ENCODE data around the gene PPP3CA.

The PPP3CA gene

DNA sequence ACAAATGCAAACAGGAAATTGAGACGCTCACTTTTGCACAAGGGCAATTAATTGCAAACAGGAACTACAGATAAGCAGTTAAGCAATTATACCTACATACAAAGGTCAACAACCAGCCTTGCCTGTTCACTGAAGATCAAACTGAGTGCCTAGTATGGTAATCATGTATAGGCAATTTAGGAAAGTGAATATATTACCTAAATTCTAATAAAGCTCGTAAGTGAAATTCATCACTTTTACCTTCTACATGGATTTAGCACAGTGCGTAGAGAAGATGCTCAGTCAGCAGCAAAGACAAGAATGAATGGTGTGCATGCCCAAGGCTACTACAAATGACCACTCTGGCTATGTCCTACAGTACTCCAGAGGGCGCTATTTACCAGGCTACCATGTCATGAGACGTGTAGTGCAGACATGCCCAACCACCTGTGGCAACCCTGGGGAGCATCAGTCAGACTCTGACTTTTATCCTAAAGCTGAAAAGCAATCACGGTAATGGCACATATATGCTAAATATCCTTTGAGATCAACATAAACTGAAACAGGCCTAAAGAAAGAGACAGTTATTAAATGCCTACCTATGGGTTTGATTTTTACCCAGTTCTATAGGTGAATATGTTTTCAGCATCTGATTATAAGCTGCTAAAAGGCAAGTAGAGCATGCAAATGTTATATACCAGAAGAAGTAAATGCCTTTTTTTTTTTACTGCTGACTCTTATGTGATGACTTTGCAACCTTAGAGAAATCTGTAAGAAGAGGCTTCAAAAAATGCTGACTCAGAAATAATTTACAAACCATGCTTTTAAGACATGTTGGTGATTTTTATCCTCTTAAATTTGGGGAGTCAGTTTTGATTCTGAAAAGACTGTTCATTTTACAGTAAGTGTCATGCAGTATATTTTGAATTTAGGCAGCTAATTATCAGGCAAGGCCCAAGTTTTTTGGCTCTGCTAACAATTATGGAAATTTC lies 178.0 kb downstream of the PPP3CA start:
- DNase-seq = peak; percentile 44

- DNase-seq = no peak
Observed at GRCh38 chr4:101163936-101164335, 183.4 kb downstream of the PPP3CA start.

DNA sequence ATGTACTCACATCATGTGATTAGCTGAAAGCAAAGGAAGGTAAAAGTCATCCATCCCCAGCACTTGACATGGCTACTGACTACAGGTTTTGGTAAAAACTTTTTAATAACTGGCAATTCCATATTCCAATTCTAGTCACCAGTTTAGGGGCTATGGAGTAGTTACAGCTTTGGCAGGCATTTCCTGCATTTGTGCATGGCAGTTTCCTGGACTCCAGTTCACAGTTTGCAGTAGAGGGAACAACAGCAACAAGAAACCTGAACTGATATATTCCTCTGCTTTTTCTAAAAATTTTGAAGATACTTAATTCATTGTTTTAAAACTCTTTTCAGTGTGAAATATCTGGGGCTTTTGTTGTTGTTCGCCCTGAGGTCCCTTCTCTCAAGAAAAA lies 184.3 kb downstream of the PPP3CA start:
- DNase-seq = no peak

- DNase-seq = no peak
Observed at GRCh38 chr4:101160792-101161592, 186.3 kb downstream of the PPP3CA start.

DNA sequence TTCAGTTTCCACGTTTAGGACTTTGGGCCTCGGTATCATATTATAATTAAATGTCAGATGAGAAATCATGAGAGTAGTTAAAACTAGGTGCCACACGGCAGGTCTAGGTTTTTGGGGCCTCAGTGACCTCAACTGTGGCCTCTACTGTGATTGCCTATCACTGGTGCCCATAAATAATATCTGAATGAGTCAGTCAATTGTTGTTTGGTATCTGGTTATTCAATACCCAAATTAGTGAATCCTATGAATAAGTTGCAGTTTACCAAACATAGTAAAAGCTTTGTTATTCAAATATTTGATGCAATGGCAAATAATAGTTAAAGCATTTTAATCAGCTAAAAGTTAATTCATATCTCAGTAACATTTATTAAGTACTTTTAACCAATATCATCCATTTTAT lies 188.8 kb downstream of the PPP3CA start:
- DNase-seq = no peak

GRCh38 chr4:101158134-101158482 lies 189.2 kb downstream of the PPP3CA start:
- DNase-seq = no peak

GRCh38 chr4:101157415-101158133 lies 189.8 kb downstream of the PPP3CA start:
- no peak for DNase-seq

DNA sequence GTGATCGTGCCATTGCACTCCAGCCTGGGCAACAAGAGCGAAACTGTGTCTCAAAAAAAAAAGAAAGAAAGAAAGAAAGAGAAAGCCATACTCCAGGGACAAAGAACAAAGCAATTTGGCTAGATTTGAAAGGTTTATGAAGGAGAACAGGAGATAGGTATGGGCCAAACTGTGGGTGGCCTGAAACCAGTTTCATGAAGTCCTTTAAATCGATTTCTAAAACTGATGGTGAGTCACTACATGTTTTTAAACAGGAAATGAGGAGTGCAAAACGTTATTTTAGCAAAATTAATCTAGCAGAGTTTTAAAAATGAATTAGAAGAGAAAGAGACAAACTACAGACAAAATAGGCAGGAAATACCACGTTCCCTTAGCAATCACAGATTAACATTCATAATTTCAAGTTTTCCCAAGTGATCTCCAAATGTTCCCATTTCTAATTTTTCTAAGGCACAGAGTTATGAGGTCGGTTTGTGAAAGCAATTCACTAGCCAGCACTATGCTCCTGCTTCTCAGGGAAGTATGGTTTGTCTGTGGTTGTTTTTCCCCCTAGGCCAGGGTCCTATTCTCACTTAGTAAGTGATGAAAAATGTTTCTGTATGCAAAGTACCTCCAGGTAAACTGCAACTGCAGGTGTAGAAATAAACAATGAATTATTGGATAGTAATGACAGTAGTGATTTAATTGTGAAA lies 190.6 kb downstream of the PPP3CA start:
- DNase-seq = no peak

- DNase-seq = no peak
Observed at GRCh38 chr4:101155945-101156344, 191.4 kb downstream of the PPP3CA start.

- DNase-seq = no peak
Observed at GRCh38 chr4:101155368-101155767, 192.0 kb downstream of the PPP3CA start.

GRCh38 chr4:101153653-101154052 lies 193.7 kb downstream of the PPP3CA start:
- no peak for DNase-seq

DNA sequence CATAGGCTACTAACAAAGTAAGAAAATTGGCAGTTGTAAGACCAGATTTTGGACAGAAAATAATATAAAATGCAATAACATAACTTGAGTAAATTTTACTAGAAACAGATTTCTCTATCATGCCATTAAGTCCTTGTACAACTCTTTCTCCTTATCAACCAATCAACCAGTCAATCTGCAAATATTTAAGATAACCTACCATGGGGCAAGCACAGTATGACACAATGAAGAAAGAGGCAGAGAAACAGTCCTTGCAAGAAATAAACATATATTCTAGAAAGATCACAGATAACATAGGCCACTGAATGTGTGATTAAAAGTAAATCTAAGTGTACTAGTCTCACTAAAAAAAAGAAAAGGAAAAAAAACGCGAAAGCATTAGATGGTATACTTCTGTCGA lies 194.8 kb downstream of the PPP3CA start:
- no peak for DNase-seq

DNA sequence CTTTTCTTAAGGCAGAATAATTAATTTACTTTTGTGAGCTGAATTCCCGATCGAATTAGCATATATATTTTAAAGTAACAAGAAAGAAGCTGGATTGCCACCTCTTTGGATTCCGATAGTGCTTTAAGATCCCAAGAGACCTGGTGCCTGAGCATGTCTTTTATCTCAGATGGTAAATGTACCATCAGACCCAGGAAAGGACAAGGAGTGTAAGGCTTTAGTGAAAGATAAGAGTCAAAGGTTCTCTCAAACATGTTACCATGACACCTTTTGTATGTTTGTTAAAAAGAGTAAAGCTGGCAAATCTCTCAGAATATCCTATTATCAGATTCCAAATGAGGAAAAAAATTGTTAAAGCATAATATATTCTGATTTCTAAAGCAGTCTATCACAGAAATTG lies 198.8 kb downstream of the PPP3CA start:
- no peak for DNase-seq

GRCh38 chr4:101147283-101147682 lies 200.0 kb downstream of the PPP3CA start:
- no peak for DNase-seq

GRCh38 chr4:101145021-101145420 lies 202.3 kb downstream of the PPP3CA start:
- DNase-seq = no peak

DNA sequence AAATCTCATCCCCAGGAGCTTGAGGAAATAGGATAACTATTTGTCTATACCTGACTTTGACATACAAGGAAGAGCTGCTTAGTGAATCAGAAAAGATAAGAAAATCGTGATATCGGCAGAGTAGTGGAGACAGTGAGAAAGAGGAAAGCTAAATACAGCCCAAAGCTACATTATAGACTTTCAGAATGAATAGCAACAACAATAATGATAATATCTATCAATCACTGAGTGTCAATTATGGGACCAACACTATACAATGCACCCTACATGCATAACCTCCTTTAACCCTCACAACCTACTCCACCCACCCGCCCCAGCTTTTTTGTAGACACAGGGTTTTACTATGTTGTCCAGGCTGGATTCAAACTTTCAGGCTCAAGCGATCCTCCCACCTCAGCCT lies 205.1 kb downstream of the PPP3CA start:
- no peak for DNase-seq

DNA sequence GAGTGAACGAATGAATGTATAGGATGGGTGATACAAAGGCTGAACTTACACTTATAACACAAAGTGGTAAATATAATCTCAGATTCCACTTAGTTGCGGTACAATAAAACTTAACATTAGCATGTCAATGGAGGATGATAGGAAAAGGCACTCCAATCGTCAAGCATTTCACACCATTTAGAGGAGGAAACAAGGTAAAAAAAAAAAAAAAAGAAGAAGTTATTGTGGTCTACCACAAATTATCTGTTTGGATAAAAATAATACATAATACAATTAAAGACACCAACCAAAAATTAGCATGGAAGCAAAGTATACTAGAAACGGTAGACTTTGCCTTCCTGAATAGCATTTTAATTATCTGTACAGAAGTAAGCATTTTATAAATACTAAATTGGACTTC lies 205.5 kb downstream of the PPP3CA start:
- DNase-seq = no peak

GRCh38 chr4:101141230-101141629 lies 206.1 kb downstream of the PPP3CA start:
- DNase-seq = no peak

DNA sequence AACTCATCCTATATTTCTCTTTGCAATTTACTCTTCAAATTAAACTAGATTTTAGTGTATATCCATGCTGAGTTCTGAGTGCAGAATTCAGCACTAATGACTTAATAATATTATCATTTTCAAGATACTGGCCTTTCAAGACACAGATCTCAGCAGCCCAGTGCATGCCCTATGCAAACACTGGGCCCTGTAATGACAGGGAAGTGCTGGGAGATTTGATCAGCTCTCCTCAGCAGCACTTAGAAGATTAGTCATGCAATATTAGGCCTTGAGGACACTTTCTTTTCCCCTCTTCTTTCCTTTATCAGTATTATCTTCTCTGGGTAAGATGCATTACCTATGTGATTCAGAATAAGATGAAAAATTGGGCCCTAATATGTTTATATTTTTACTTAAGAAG lies 207.1 kb downstream of the PPP3CA start:
- no peak for DNase-seq

GRCh38 chr4:101136373-101137370 lies 210.7 kb downstream of the PPP3CA start:
- no peak for DNase-seq

- no peak for DNase-seq
Observed at GRCh38 chr4:101135371-101136010, 211.8 kb downstream of the PPP3CA start.

All from NCI-H187 treated with DMSO at 0.1 percent for 48 hours (cell line).